ENCODE measurements around the gene HMGB2. TPM values are rescaled to one million over a fixed set of nuclear protein-coding genes. Genes with fewer than 3 reads are reported as not detected.
A peak's percentile ranks its signal among the peaks of the same experiment; 100 is the strongest.

HMGB2 gene
- total RNA-seq, 1 donor from 2014 or later: 36.1 TPM

- peaks cover 3 to 16% of the 10 kb centered on the region in 2 donors for H3K36me3 ChIP-seq
- intact Hi-C loops (cut with DNase I): loop anchor here (2.0 to 5.0 kb wide), 2 partner anchors 277 to 289 kb away; no protein-coding TSS in a partner anchor
- H3K4me1 ChIP-seq: peaks cover 0 to 7% of the 10 kb centered on the region in 2 donors
- peak overlapping the region in 1 of 2 donors; percentile 31 for H3K27ac ChIP-seq
- no peaks in the 10 kb centered on the region for H3K9me3 ChIP-seq
- peak; percentile 44 to 86 (median 64) for TF ChIP-seq CTCF (IDR thresholded peaks at IDR 0.05)
- DNase-seq (ENCODE audit: low spot score in 2 of 2): no peak
- no peaks in the 10 kb centered on the region for H3K27me3 ChIP-seq
- H3K4me3 ChIP-seq: no peak overlapping the region
Observed at GRCh38 chr4:173301518-173302201, 32.5 kb downstream of the HMGB2 start.

- H3K36me3 ChIP-seq: no peaks in the 10 kb centered on the region
- H3K27me3 ChIP-seq: no peaks in the 10 kb centered on the region
- no peak for TF ChIP-seq CTCF (IDR thresholded peaks at IDR 0.05)
- DNase-seq (ENCODE audit: low spot score in 2 of 2): no peak
- H3K4me3 ChIP-seq: no peak overlapping the region
- no peaks in the 10 kb centered on the region for H3K4me1 ChIP-seq
- intact Hi-C loops (cut with DNase I): no loop called here
- H3K27ac ChIP-seq: no peak overlapping the region
- no peaks in the 10 kb centered on the region for H3K9me3 ChIP-seq
Observed at GRCh38 chr4:173294444-173294843, 39.7 kb downstream of the HMGB2 start.

GRCh38 chr4:173293663-173294062 lies 40.5 kb downstream of the HMGB2 start:
- Histone ChIP-seq H3K27ac (no peak overlapping the region), H3K4me3 (no peak overlapping the region), H3K36me3 (no peaks in the 10 kb centered on the region), H3K9me3 (no peaks in the 10 kb centered on the region), H3K27me3 (no peaks in the 10 kb centered on the region), H3K4me1 (no peaks in the 10 kb centered on the region)
- DNase-seq (ENCODE audit: low spot score in 2 of 2): no peak
- no peak for TF ChIP-seq CTCF (IDR thresholded peaks at IDR 0.05)
- intact Hi-C loops (cut with DNase I): no loop called here

- no peak overlapping the region for H3K27ac ChIP-seq
- no peak overlapping the region for H3K4me3 ChIP-seq
Observed at GRCh38 chr4:173291899-173292298, 42.3 kb downstream of the HMGB2 start.

GRCh38 chr4:173289353-173289727 lies 44.8 kb downstream of the HMGB2 start:
- Histone ChIP-seq H3K36me3 (no peaks in the 10 kb centered on the region), H3K27ac (no peak overlapping the region), H3K9me3 (peaks cover 3 to 18% of the 10 kb centered on the region in 2 donors), H3K27me3 (no peaks in the 10 kb centered on the region), H3K4me1 (no peaks in the 10 kb centered on the region), H3K4me3 (no peak overlapping the region)
- intact Hi-C loops (cut with DNase I): no loop called here
- no peak for DNase-seq (ENCODE audit: low spot score in 2 of 2)
- TF ChIP-seq CTCF (IDR thresholded peaks at IDR 0.05): no peak

More at GRCh38 chr4:173291899-173292298, 42.3 kb downstream of the HMGB2 start:
- Histone ChIP-seq H3K36me3 (no peaks in the 10 kb centered on the region), H3K9me3 (peaks cover 0 to 3% of the 10 kb centered on the region in 2 donors), H3K27me3 (no peaks in the 10 kb centered on the region), H3K4me1 (no peaks in the 10 kb centered on the region)
- no peak for TF ChIP-seq CTCF (IDR thresholded peaks at IDR 0.05)
- DNase-seq (ENCODE audit: low spot score in 2 of 2): no peak
- intact Hi-C loops (cut with DNase I): no loop called here
